A549 (cell line): ENCODE measurements around the gene SCGB1C1. TPM values are rescaled to one million over a fixed set of nuclear protein-coding genes. Genes with fewer than 3 reads are reported as not detected.

Experiments used
- ATAC-seq, 2 experiments: fragments of 200-7000 bp in 1 of 2; fragments of >200 bp in 1 of 2; cut with Nextera tagmentation in 1 of 2; cut with Tn5 transposase in 1 of 2; 3 replicates each; pipeline versions ENCODE4 v1.8.0 to v1.9.1; 2018 to 2020; ENCODE audit warnings: mild to moderate bottlenecking in 1 of 2, moderate library complexity in 1 of 2
- CTCF ChIA-PET: fragments of 300-600 bp; sonication (Branson Sonifier 250); formaldehyde crosslinking; extraction: SDS; loops from one replicate; lab custom pipeline; 2021; ENCODE audit warnings: antibody characterized with exemption, inconsistent platforms; lab: Yijun Ruan, JAX
- POLR2A ChIA-PET: fragments of 350-600 bp; formaldehyde crosslinking; extraction: SDS; loops from one replicate; lab custom pipeline; 2021; ENCODE audit warnings: antibody characterized with exemption, inconsistent platforms; lab: Yijun Ruan, JAX
- DNase-seq, 2 experiments: peaks; one replicate each; pipeline versions ENCODE4 v3.0.0 to v3.0.0-alpha.2; 2011 to 2016; ENCODE audit warnings: low read depth in 1 of 2, low spot score in 1 of 2
- FAIRE-seq: peaks from 2 replicates; lab custom pipeline; 2011; peaks lifted over from hg19 to GRCh38; lab: Jason Lieb, UNC
- H3K27ac ChIP-seq, 2 experiments: fragments of >200 bp; sonication (Bioruptor Twin); formaldehyde crosslinking; 3 replicates each; pipeline ENCODE4 v1.5.1; 2016 to 2017
- H3K4me1 ChIP-seq: fragments of >200 bp; sonication (Bioruptor Twin); formaldehyde crosslinking; 3 replicates; pipeline ENCODE4 v1.6.1; 2016
- H3K4me2 ChIP-seq: fragments of >200 bp; sonication (Bioruptor Twin); formaldehyde crosslinking; 3 replicates; pipeline ENCODE4 v1.6.1; 2016
- H3K4me3 ChIP-seq: fragments of >200 bp; sonication (Bioruptor Twin); formaldehyde crosslinking; 3 replicates; pipeline ENCODE4 v1.5.1; 2016
- H3K9me3 ChIP-seq: fragments of >200 bp; sonication (Bioruptor Twin); formaldehyde crosslinking; 3 replicates; pipeline ENCODE4 v1.6.1; 2016
- ATOH8 ChIP-seq: fragments of 250-450 bp; sonication (Bioruptor Pico); IDR thresholded peaks from 2 replicates; pipeline ENCODE4 v1.5.0; 2020; ENCODE audit warnings: low read depth, mild to moderate bottlenecking, moderate library complexity
- BHLHE40 ChIP-seq: IDR thresholded peaks from 2 replicates; pipeline ENCODE4 v1.6.1; 2012; ENCODE audit warnings: low read depth, low read length, inconsistent platforms
- CBX2 ChIP-seq: fragments of 200-600 bp; sonication (generic); IDR thresholded peaks from 2 replicates; pipeline ENCODE4 v1.6.1; 2016; ENCODE audit warnings: low read depth, mild to moderate bottlenecking, borderline replicate concordance
- CEBPB ChIP-seq, 2 experiments: fragments of >200 bp in 1 of 2; sonication (Bioruptor Twin) in 1 of 2; formaldehyde crosslinking in 1 of 2; IDR thresholded peaks; 2 replicates each; pipeline ENCODE4 v1.6.1; 2012 to 2016
- CHD2 ChIP-seq: fragments of 150-350 bp; IDR thresholded peaks from 2 replicates; pipeline ENCODE4 v1.6.1; 2014; ENCODE audit warnings: low read length; ENCODE audit not compliant: partially characterized antibody
- CHD4 ChIP-seq: fragments of 200-600 bp; sonication (generic); IDR thresholded peaks from 2 replicates; pipeline ENCODE4 v1.6.1; 2016; ENCODE audit warnings: antibody characterized with exemption, mild to moderate bottlenecking, borderline replicate concordance
- E2F6 ChIP-seq: IDR thresholded peaks from 2 replicates; pipeline ENCODE4 v1.6.1; 2012; ENCODE audit warnings: low read depth, borderline replicate concordance
- EHF ChIP-seq: fragments of 250-450 bp; sonication (Bioruptor Pico); IDR thresholded peaks from 2 replicates; pipeline ENCODE4 v1.5.0; 2020; ENCODE audit warnings: mild to moderate bottlenecking
- ESRRA ChIP-seq: fragments of 150-350 bp; IDR thresholded peaks from 2 replicates; pipeline ENCODE4 v1.6.1; 2014; ENCODE audit warnings: mild to moderate bottlenecking, low read length, borderline replicate concordance
- FOSB ChIP-seq: fragments of 250-450 bp; sonication (Bioruptor Pico); IDR thresholded peaks from 2 replicates; pipeline ENCODE4 v1.5.0; 2020; ENCODE audit warnings: mild to moderate bottlenecking, moderate library complexity
- GATA3 ChIP-seq: IDR thresholded peaks from 2 replicates; pipeline ENCODE4 v1.6.1; 2012; ENCODE audit warnings: borderline replicate concordance
- HDAC2 ChIP-seq: fragments of 200-600 bp; sonication (generic); IDR thresholded peaks from 2 replicates; pipeline ENCODE4 v1.6.1; 2016
- HOXA7 ChIP-seq: fragments of 250-450 bp; sonication (Bioruptor Pico); IDR thresholded peaks from 2 replicates; pipeline ENCODE4 v1.5.0; 2020; ENCODE audit warnings: mild to moderate bottlenecking, moderate library complexity
- HOXB5 ChIP-seq: fragments of 250-450 bp; sonication (Bioruptor Pico); IDR thresholded peaks from 2 replicates; pipeline ENCODE4 v1.5.0; 2020; ENCODE audit warnings: mild to moderate bottlenecking, moderate library complexity
- JUNB ChIP-seq: fragments of >200 bp; sonication (Bioruptor Twin); formaldehyde crosslinking; IDR thresholded peaks from 2 replicates; pipeline ENCODE4 v1.6.1; 2016
- KDM1A ChIP-seq: fragments of 200-600 bp; sonication (generic); IDR thresholded peaks from 2 replicates; pipeline ENCODE4 v1.6.1; 2016; ENCODE audit warnings: low read depth, mild to moderate bottlenecking
- MAX ChIP-seq: IDR thresholded peaks from 2 replicates; pipeline ENCODE4 v1.6.1; 2012
- MYC ChIP-seq: IDR thresholded peaks from 2 replicates; pipeline ENCODE4 v1.6.1; 2012; ENCODE audit warnings: mild to moderate bottlenecking, inconsistent platforms, low read length, improper control_type of control experiment, borderline replicate concordance
- NPAS2 ChIP-seq: fragments of 250-450 bp; sonication (Bioruptor Pico); IDR thresholded peaks from 2 replicates; pipeline ENCODE4 v1.8.0; 2022; ENCODE audit warnings: mild to moderate bottlenecking, moderate library complexity, borderline replicate concordance
- NR3C1 ChIP-seq: fragments of >200 bp; sonication (Bioruptor Twin); formaldehyde crosslinking; IDR thresholded peaks from 3 replicates; pipeline ENCODE4 v1.6.1; 2017
- PBX3 ChIP-seq: IDR thresholded peaks from 2 replicates; pipeline ENCODE4 v1.6.1; 2012
- POLR2A ChIP-seq: IDR thresholded peaks from 2 replicates; pipeline ENCODE4 v1.6.1; 2012; ENCODE audit warnings: mild to moderate bottlenecking, low read length
- RAD21 ChIP-seq, 2 experiments: fragments of >200 bp in 1 of 2; sonication (Bioruptor Twin) in 1 of 2; formaldehyde crosslinking in 1 of 2; IDR thresholded peaks in 1 of 2; conservative IDR thresholded peaks in 1 of 2; 2 replicates in 1 of 2; 3 replicates in 1 of 2; pipeline ENCODE4 v1.6.1; 2012 to 2018; ENCODE audit warnings: inconsistent platforms in 1 of 2
- RFX5 ChIP-seq: fragments of 450-650 bp; IDR thresholded peaks from 2 replicates; pipeline ENCODE4 v1.7.1; 2014; ENCODE audit warnings: antibody characterized with exemption, mild to moderate bottlenecking, moderate library complexity
- RNF2 ChIP-seq: fragments of 200-600 bp; sonication (generic); IDR thresholded peaks from 2 replicates; pipeline ENCODE4 v1.6.1; 2016; ENCODE audit warnings: low read depth, mild to moderate bottlenecking, antibody characterized with exemption, moderate library complexity, borderline replicate concordance
- SMC3 ChIP-seq: fragments of >200 bp; sonication (Bioruptor Twin); formaldehyde crosslinking; IDR thresholded peaks from 3 replicates; pipeline ENCODE4 v1.6.1; 2018; ENCODE audit warnings: inconsistent platforms
- TP53 ChIP-seq: fragments of 250-450 bp; sonication (Bioruptor Pico); IDR thresholded peaks from 2 replicates; pipeline ENCODE4 v1.5.0; 2021; ENCODE audit warnings: mild to moderate bottlenecking, moderate library complexity
- ZC3H11A ChIP-seq: fragments of 450-650 bp; IDR thresholded peaks from 2 replicates; pipeline ENCODE4 v1.6.1; 2014; ENCODE audit warnings: antibody characterized with exemption, mild to moderate bottlenecking
- ZFP36 ChIP-seq: fragments of 450-650 bp; IDR thresholded peaks from 2 replicates; pipeline ENCODE4 v1.6.1; 2014; ENCODE audit warnings: borderline replicate concordance; ENCODE audit not compliant: partially characterized antibody
- WGBS: methylation state at CpG from one replicate; pipeline ENCODE4 v1.1.6; 2017; ENCODE audit errors: missing lambda C conversion rate; 5-methylcytosine and 5-hydroxymethylcytosine counted together
- polyA plus RNA-seq, 4 experiments: library from polyadenylated mRNA; depleted of rRNA in 3 of 4; stranded (reverse); fragments of >200 nt; fragmentation: RNase III in 1 of 4; extraction: RNeasy Plus Mini Kit Qiagen cat#74134 plus additional on column Dnase treatment in 1 of 4; gene quantifications; 2 replicates in 3 of 4; 3 replicates in 1 of 4; pipeline ENCODE4 v1.2.3, GENCODE V29; 2011 to 2017

The SCGB1C1 gene
- polyA plus RNA-seq, 2 of the 4 experiments (the other 2 are of a cell fraction): not detected

- ATAC-seq (no peak), DNase-seq (no peak), FAIRE-seq (no peak)
- H3K4me2 ChIP-seq: no peak overlapping the region
- H3K27ac ChIP-seq: no peak overlapping the region
- 87% methylated on average over 7 of the region's 7 CpGs for WGBS
- no peak for TF ChIP-seq NPAS2 (CRISPR knock-in tag)
- no peak for TF ChIP-seq RNF2
- TF ChIP-seq HOXB5 (CRISPR knock-in tag): no peak
- no peak for TF ChIP-seq RAD21 (conservative IDR thresholded peaks at IDR 0.05 in 1 of 2, IDR thresholded peaks at IDR 0.05 in 1 of 2)
- TF ChIP-seq ATOH8 (CRISPR knock-in tag): no peak
- TF ChIP-seq RFX5: no peak
- no peak for TF ChIP-seq FOSB
- TF ChIP-seq JUNB: no peak
- no peak for TF ChIP-seq POLR2A
- no peak for TF ChIP-seq BHLHE40
- TF ChIP-seq CEBPB (IDR thresholded peaks at IDR 0.05): no peak
- TF ChIP-seq GATA3: no peak
- TF ChIP-seq MYC: no peak
- no peak for TF ChIP-seq TP53 (CRISPR knock-in tag)
- TF ChIP-seq CHD4: no peak
- no peak for TF ChIP-seq CHD2
- TF ChIP-seq HOXA7 (CRISPR knock-in tag): no peak
- H3K9me3 ChIP-seq: no peaks in the 10 kb centered on the region
- ChIA-PET POLR2A (no interaction called here), CTCF (interaction anchor here (0.8 to 2.5 kb wide), 5 partner anchors 11 to 84 kb away, joined by 3 to 10 read pairs (median 7); partner anchors contain the start of gene PSMD13)
- no peaks in the 10 kb centered on the region for H3K4me1 ChIP-seq
- H3K4me3 ChIP-seq: no peak overlapping the region
These were observed 28.7 kb downstream of the SCGB1C1 start for GRCh38 chr11:221539-221938.

- CTCF ChIA-PET: interaction anchor here (0.8 to 2.5 kb wide), 6 partner anchors 11 to 83 kb away, joined by 3 to 10 read pairs (median 5); partner anchors contain the start of gene PSMD13
- ATAC-seq: no peak
These were observed 29.3 kb downstream of the SCGB1C1 start for GRCh38 chr11:221998-222789.

GRCh38 chr11:223026-223789 is 30.3 kb downstream of the SCGB1C1 start:
- no peak for FAIRE-seq
- H3K4me1 ChIP-seq: no peaks in the 10 kb centered on the region
- H3K9me3 ChIP-seq: no peaks in the 10 kb centered on the region
- H3K27ac ChIP-seq: no peak overlapping the region
- no peak for DNase-seq
- H3K4me3 ChIP-seq: no peak overlapping the region
- no peak for ATAC-seq
- ChIA-PET POLR2A (no interaction called here), CTCF (interaction anchor here (1.1 to 2.5 kb wide), 3 partner anchors 10 to 82 kb away, joined by 3 to 10 read pairs (median 8); no protein-coding TSS in a partner anchor)
- no peak overlapping the region for H3K4me2 ChIP-seq
- whole genome bisulfite sequencing: 85% methylated on average over 16 of the region's 16 CpGs
- TF ChIP-seq POLR2A (no peak), GATA3 (no peak), MAX (no peak), ESRRA (no peak), EHF (CRISPR knock-in tag) (no peak), CHD4 (no peak), CHD2 (no peak), HDAC2 (no peak), ZFP36 (no peak), HOXB5 (CRISPR knock-in tag) (no peak), SMC3 (no peak), PBX3 (no peak), BHLHE40 (no peak), E2F6 (no peak), CBX2 (no peak)

More at GRCh38 chr11:221998-222789, 29.3 kb downstream of the SCGB1C1 start:
- Histone ChIP-seq H3K9me3 (no peaks in the 10 kb centered on the region), H3K4me1 (no peaks in the 10 kb centered on the region), H3K27ac (no peak overlapping the region), H3K4me3 (no peak overlapping the region), H3K4me2 (no peak overlapping the region)
- no peak for FAIRE-seq
- POLR2A ChIA-PET: no interaction called here
- no peak for TF ChIP-seq PBX3
- no peak for TF ChIP-seq KDM1A
- no peak for TF ChIP-seq ZC3H11A
- no peak for TF ChIP-seq NR3C1
- no peak for DNase-seq
- 95% methylated on average over 14 of the region's 14 CpGs for WGBS
